Cardiac muscle cell (in vitro differentiated cells and primary cell): ENCODE measurements around the gene SPAG16. TPM values are rescaled to one million over a fixed set of nuclear protein-coding genes. Genes with fewer than 3 reads are reported as not detected.

Experiments used
- DNase-seq, 2 donors: peaks; one replicate each; pipeline versions ENCODE4 v3.0.0 to v3.0.0-alpha.2; 2010 to 2017; ENCODE audit warnings: low read depth in 1 of 2, low spot score in 1 of 2
- H3K27ac ChIP-seq: fragments of 200-600 bp; sonication (generic); 2 replicates; pipeline ENCODE4 v1.5.1; 2016
- H3K27me3 ChIP-seq: fragments of 200-600 bp; sonication (generic); 2 replicates; pipeline ENCODE4 v1.6.0; 2016; ENCODE audit warnings: control low read depth
- H3K36me3 ChIP-seq: fragments of 200-600 bp; sonication (generic); 2 replicates; pipeline ENCODE4 v1.5.1; 2016; ENCODE audit warnings: control low read depth
- H3K4me1 ChIP-seq: fragments of 200-600 bp; sonication (generic); 2 replicates; pipeline ENCODE4 v1.8.1; 2017; ENCODE audit warnings: low read depth, mild to moderate bottlenecking, mixed run types
- H3K4me3 ChIP-seq: fragments of 200-600 bp; sonication (generic); 2 replicates; pipeline ENCODE4 v1.5.1; 2016; ENCODE audit warnings: mild to moderate bottlenecking
- H3K9me3 ChIP-seq: fragments of 200-600 bp; sonication (generic); 2 replicates; pipeline ENCODE4 v1.5.1; 2017; ENCODE audit warnings: low read depth, mild to moderate bottlenecking, control low read depth
- CTCF ChIP-seq: IDR thresholded peaks from 2 replicates; pipeline ENCODE4 v1.5.1; 2012; ENCODE audit warnings: low read depth, mild to moderate bottlenecking, low read length
- polyA plus RNA-seq: library from polyadenylated mRNA; unstranded; fragments of >200 nt; fragmentation: Nextera tagmentation; extraction: Ambion mirVana; gene quantifications from 2 replicates; pipeline ENCODE4 v1.2.1, GENCODE V29; 2016
- total RNA-seq: library from RNA; depleted of rRNA; stranded (reverse); fragments of >200 nt; gene quantifications from 2 replicates; pipeline ENCODE4 v1.2.3, GENCODE V29; 2016

SPAG16 gene
- total and polyA plus RNA-seq, 2 experiments from 2014 or later: 32.8 to 57.9 TPM

GRCh38 chr2:214378455-214379103 is 1094.3 kb downstream of the SPAG16 start:
- Histone ChIP-seq H3K27me3 (no peaks in the 10 kb centered on the region), H3K9me3 (no peaks in the 10 kb centered on the region), H3K4me1 (no peaks in the 10 kb centered on the region), H3K27ac (no peak overlapping the region), H3K36me3 (no peaks in the 10 kb centered on the region), H3K4me3 (no peak overlapping the region)
- DNase-seq: no peak
- no peak for TF ChIP-seq CTCF

GRCh38 chr2:214379227-214379626 is 1095.0 kb downstream of the SPAG16 start:
- H3K27me3 ChIP-seq: no peaks in the 10 kb centered on the region
- H3K27ac ChIP-seq: no peak overlapping the region
- H3K4me1 ChIP-seq: no peaks in the 10 kb centered on the region
- no peaks in the 10 kb centered on the region for H3K36me3 ChIP-seq
- DNase-seq: no peak
- TF ChIP-seq CTCF: no peak
- H3K4me3 ChIP-seq: no peak overlapping the region
- H3K9me3 ChIP-seq: no peaks in the 10 kb centered on the region

GRCh38 chr2:214380681-214381080 is 1096.4 kb downstream of the SPAG16 start:
- Histone ChIP-seq H3K36me3 (no peaks in the 10 kb centered on the region), H3K9me3 (no peaks in the 10 kb centered on the region), H3K27me3 (no peaks in the 10 kb centered on the region), H3K27ac (no peak overlapping the region), H3K4me3 (no peak overlapping the region), H3K4me1 (no peaks in the 10 kb centered on the region)
- TF ChIP-seq CTCF: no peak
- no peak for DNase-seq

- Histone ChIP-seq H3K27me3 (no peaks in the 10 kb centered on the region), H3K9me3 (no peaks in the 10 kb centered on the region), H3K4me3 (no peak overlapping the region), H3K4me1 (no peaks in the 10 kb centered on the region), H3K27ac (no peak overlapping the region), H3K36me3 (no peaks in the 10 kb centered on the region)
- no peak for TF ChIP-seq CTCF
- DNase-seq: no peak
Measured at GRCh38 chr2:214382229-214382628, 1098.0 kb downstream of the SPAG16 start.

- H3K4me3 ChIP-seq: no peak overlapping the region
- no peaks in the 10 kb centered on the region for H3K27me3 ChIP-seq
- no peak for TF ChIP-seq CTCF
- no peaks in the 10 kb centered on the region for H3K36me3 ChIP-seq
- DNase-seq: no peak
- no peak overlapping the region for H3K27ac ChIP-seq
- H3K9me3 ChIP-seq: no peaks in the 10 kb centered on the region
- H3K4me1 ChIP-seq: no peaks in the 10 kb centered on the region
Measured at GRCh38 chr2:214386720-214387119, 1102.5 kb downstream of the SPAG16 start.
